Activated CD8-positive, alpha-beta memory T cell treated with anti-CD3 and anti-CD28 coated beads, Interleukin-2, amount 50 U/mL, for 48 hours (primary cell): ENCODE data around the gene FGF12.

Source experiments
- DNase-seq: peaks from one replicate; pipeline ENCODE4 v3.0.0-alpha.2; 2020

The FGF12 gene

DNA sequence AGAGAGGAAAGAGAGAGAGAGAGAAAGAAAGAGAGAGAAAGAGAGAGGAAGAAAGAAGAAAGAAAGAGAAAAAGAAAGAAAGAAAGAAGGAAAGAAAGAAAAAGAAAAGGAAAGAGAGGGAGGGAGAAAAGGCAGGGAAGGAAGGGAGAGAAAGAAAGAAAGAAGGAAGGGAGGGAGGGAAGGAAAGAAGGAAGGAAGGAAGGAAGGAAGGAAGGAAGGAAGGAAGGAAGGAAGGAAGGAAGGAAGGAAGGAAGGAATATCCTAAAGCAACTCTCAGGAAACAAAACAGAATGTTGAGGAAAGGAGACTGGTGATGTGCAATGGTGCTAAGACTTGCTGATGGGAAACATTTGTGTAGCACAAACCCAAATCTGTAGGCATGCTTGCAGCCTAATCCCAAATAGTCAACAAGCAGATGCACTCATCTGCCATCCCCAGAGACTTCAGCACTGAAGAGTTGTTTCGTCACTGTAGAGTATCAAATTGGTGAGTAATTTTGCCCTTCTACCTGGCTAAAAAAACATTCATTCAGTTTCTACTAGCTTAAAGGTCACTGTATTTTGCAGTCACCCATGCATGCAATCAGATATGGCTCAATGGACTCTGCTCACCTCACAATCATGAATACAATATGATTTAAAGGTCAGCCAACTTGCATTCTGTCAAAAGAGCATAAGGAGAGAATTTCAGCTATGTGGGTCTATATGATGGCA, 480.3 kb downstream of the FGF12 start:
- no peak for DNase-seq

DNA sequence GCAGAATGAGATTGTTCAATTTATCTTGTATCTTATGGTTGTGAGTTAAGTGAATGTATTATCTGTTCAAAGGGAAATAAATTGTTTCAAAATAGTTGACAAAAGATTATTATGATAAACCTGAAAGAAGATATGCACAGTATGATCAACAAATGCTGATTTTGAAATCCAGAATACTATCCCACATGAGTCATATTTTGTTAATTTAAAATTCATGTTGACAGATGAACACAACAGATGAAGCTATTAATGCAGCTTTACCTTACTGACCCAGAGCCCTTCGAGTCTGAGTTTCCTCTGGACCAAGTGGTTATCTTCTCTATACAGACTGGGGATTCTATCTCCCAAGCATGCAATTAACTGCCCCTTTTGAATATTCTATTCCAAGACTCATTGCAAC, 482.8 kb downstream of the FGF12 start:
- no peak for DNase-seq

DNA sequence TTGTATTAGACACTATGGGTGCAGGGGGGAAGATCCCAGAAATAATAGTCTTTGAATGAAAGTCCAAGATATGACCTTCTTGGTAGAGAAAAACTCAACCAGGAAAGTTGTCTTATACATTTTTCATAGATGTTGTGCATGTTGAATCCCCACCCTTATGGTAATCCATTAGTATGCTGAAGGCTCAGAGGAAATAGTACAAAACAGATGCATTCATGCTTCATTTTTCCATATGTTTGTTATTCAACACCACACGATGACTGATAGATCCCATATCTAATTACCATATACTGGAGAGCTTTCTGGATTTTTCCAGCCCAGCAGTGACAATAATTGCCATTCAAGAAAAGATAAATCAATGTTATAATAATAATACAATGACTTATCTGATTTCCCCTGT, 487.4 kb downstream of the FGF12 start:
- DNase-seq, result no peak

DNA sequence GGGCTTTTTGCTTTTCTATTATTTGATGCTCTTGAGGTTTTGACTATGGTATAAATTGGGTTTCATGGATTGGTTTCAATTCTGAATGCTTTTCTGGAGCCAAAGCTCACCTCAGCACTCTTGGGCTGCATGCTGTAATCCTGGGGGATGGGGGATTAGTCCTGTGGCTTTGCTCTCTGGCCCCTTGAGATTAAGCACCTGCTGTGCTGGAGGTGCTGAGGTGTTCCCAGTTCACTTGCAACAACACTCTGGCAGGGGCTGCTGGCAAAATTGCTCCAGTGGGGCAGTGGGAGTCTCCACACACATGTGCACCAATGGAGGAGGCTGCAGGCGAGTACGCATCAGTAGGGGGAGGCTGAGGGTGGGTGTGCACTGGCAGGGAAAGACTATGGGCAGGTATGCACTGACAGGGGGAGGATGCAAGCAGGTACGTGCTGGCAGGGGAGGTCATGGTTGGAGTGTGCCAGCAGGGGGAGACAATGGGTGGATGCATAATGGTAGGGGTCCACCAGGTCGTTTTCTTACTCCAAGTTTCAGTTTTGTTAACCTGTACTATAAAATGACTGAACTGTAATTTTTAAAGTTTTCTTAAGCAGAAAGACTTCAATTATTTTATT, 489.2 kb downstream of the FGF12 start:
- no peak for DNase-seq

DNA sequence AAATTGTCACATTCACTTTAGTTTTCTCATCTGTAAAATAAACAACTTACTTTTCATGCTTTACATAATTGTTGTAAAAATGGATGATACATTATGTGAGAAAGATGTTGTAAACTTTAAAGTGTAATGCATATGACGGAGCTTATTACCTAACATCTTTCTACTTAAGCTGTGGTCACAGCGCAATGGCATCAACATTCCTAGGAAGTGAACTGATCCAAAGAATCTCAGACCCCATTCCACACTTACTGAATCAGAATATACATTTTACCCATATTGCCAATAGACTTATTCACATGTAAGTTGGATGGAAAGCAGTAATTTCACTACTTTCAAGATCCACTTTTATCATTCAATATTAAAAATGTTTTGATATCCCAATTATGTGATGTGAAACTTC, 497.5 kb downstream of the FGF12 start:
- no peak for DNase-seq

DNA sequence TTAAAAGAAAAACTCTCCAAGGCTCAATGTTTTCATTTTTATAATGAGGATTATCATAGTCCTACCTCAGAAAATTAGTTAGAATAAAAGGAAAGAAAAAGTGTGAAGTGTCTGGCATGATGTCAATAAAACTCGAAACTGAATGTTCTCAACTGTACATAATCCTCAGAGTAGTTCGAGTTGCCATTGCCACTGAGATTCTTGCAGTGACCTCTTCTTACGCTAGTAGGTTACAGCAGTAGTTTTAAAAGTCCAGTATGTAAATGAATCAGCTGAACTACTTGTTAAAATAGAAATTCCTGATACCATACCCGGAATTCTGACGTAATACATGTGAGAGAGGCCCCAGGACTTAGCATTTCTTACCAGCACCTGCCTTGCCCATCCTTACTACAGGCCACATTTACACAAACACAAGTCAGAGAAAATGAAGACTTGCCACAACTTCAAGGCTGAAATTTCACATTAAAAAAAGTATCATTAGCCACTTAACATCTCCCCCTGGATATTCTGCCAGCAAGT, 502.6 kb downstream of the FGF12 start:
- no peak for DNase-seq

DNA sequence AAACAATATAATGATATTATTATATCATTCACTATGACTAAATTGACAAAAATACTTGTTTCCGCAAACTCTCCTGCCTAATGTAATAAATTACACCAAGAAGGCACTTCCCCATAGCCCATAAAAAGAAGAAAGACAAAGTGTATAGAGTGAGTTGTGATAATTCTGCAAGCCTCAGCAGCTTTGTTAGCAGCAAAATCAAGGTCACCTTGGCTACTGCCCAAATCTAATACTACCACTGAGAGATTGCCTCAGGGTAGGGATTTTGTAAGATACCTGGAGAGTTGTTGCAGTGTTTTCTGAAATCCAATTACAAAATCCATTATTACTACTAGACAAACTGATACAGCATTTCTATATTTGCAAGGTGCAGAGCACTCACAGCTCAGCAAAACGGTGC, 503.5 kb downstream of the FGF12 start:
- DNase-seq, result no peak

DNA sequence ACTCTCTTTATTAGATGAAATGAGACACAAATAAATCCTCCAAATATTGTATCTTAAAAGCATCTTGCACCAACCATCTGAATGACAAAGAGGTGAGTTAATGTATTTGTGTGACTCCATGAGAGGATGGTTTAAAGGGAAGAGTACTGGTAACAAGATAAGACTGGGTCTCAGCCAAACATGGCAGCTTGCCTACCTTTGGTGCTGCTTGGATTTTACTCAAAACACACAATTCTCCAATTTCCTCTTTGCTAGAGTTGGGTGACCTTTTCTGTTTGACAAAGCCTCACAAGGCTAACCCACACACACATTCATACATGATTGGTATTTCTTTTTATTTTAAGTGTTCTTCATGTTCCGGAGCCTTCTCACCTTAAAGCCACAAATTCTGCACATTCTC, 506.4 kb downstream of the FGF12 start:
- DNase-seq, result no peak

DNA sequence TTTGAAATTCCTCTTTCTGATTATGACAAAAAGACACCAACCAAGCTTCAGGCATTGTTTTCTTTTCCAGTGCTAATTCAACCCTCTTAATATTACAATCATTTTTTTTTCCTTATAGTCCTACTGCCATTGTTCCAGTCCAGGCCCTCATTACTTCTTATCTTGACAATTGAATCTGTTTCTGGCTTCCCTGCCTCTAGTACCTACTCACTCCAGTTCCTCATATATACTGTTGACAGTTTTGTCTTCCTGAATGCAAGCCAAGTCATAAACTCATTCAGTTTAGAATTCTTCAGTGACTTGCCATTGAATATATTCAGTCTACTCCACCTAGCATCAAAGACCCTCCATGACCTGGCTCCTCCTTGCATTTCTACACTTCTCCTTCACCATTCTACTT, 507.4 kb downstream of the FGF12 start:
- DNase-seq, result no peak

DNA sequence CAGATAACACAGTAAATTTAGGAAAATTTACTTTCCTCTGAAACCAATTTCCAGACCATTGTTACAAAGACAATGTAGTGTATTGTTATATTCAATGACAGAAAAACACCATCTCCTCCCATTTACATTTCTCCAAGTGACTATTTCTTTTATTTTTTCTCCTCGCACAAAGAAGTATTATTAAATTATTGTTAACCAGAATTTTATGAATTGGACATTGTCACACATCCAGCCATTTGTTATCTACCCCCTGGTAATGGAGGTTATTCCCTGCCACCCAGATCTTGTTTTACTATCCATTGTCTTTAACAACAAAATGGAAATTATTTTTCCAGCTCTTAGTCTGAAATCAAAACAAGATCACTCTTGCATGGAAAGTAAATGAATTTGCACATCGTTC, 511.3 kb downstream of the FGF12 start:
- DNase-seq, result no peak

DNA sequence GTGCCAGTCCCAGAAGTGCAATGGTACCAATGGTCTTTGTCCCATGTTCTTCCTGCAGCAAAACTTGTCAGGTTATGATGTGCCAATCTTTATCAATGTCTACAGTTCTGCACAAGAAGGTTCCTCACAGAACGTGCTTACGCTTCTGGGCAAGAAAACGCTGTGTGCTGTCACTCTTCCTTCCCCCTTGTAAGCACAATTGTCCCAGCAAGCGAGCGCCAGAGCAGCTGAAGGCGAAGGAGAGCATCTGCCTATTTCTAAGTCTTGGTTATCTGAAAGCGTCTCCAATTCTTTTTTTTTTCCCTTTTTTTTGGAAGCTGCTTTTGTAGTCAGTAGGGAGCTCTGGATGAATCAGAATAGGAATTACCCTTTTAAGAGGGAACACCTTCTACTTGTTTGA, 514.4 kb downstream of the FGF12 start:
- DNase-seq, result no peak

DNA sequence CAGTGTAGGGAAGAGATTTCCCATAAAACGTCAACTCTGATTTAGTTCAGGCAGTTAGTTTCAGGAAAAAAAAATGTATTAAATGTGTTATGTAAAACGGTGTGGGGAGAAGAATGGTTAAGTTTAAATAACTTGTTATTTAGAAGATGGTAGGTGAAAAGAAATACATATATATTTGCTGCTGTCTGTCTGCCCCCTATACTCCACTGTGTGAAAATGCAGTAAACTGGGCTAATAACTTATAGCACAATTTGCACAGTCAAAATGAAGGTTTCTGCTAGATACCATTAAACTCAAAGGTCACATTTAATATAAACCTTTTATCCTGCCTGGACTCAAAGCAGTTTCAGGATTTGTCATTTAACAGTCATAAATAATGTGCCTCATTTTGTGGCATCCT, 515.0 kb downstream of the FGF12 start:
- DNase-seq, result no peak

DNA sequence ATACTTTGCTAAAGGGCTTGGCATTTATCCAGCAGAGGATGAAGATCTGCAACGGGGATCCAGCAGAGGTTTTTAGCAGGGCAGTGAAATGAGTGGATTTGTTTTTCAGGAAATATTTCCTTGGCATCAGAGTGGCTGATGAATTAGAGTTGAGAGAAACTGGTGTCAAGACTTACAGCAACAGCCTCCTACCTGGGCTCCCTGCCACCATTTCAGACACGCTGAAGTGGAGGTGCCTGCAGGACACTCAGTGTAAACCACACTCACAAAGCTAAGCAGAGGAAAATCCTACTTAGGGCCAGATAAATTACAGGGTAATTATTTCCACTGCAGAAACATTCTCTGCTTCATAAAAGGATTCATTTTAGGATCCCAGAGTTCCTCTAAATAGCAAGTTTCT, 519.7 kb downstream of the FGF12 start:
- DNase-seq, result no peak

DNA sequence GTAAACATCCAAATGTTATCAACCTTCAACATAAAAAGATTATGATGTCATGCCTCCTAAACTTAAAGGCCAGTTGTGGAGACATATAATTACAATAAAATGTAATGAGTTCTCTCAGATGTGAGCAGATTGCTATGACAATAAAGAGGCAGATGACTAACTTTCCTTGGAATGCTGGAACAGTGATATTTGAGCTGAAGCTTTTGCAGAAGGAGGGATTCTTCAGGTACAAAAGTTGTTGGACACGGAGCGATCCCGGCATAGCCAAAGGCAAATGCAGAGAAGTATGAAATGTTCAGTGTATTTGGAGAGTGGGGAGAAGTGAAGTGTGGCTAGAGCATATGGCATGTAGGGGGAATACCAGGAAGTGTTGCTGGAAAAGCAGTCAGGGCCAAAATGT, 520.1 kb downstream of the FGF12 start:
- no peak for DNase-seq

DNA sequence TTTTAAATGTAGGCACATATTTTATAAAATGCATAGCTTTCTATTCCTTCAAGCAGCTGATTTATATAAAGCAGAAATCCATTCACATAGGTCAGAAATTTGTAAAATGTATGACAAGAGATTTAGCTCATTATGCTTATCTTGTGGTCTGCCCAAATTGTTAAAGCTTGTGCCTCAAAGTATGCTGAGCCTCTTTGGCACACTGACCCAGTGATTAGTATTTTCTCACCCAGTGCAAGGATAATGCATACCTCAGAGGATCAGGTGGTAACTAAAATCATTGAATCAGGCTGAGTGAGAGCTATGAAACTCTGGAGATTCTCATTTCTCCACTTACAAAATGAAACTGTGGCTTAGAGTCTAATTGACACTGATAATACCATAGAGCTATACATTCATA, 533.3 kb downstream of the FGF12 start:
- no peak for DNase-seq

DNA sequence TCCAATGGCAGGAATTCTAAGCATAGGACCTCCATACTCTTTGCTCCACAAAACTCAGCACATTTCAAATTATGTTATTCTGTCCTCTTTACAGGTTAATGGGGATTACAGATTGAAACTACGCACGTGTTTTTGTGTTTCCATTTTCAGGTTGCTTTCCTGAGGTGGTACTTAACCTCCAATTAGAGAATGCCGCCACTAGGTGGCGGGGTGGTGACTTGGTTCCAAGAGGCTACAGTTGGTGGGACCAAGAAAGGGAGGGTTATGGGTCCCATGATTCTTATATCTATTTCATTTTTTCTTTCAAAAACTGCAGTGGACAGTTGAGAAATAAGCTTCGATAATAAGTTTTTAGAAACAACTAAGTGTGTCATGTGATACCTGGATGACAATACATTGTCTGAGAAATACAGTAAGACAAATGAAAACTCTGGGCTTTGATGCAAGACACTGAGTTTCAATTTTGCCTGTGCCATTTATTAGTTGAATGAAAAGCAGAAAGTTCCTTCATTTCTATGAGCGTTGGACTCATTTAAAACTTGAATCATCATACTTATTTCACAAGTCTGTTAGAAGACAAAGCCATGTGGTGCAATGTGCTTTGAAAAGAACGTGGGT, 539.0 kb downstream of the FGF12 start:
- peak; percentile 67 for DNase-seq

DNA sequence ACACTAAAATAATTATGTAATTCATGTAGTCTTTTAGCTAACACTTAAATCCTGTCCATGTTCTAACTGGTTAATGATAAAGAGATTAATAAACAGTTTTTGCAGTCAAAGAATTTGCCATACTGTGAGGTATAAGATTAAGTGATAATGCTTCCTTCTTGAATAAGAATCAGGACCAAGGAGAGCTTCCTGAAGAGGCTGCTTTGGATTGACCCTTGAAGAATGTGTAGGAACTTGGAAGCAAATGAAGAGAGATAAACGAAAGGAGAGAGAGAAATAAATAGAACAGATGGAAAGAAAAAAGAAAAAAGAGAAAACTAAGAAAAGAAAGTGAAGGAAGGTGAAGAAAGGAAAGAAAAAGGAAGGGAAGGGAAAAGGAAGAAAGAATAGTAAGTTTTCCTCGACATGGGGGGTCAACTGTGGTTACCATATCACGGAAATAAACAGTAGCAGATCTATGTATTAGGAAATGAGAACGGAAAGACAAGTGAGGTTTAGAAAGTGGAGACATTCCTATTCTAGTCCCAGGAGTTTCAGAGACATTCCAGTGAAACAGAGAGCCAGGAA, 539.8 kb downstream of the FGF12 start:
- no peak for DNase-seq

DNA sequence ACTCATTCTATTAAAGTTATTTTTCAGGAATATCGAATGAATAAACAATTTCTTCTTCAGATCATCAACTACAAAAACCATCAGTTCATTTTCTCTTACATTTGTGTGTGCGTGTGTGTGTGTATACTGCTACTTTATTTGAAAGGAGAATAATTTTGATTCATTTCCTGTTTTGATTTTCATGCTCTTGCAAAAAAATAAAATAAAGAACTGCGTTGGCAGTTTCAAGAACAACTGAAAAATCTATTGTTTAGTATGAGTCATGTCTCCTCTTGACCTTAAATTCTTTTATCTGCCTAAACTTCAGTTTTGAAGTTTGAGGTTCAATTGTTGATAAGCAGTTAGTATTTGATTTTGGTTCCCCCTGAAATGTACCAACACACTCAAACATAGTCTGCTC, 540.8 kb downstream of the FGF12 start:
- no peak for DNase-seq

DNA sequence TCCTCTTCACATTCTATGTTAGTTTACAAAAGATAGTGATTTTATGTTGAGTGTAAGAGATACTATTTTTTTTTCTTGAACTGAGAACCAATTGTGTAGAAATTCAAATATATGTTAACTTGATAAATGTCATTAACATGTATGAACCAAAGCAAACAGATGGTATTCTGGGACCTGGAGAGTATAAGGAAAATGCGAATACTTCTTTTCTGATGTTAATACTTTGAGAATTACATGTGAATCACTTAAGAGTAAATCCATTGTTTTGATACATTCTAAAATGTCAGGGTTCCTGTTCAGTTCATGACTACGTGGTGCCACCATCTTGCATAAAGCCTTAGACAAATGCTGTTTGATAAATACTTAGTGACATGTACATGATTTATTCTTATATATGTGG, 541.3 kb downstream of the FGF12 start:
- no peak for DNase-seq

DNA sequence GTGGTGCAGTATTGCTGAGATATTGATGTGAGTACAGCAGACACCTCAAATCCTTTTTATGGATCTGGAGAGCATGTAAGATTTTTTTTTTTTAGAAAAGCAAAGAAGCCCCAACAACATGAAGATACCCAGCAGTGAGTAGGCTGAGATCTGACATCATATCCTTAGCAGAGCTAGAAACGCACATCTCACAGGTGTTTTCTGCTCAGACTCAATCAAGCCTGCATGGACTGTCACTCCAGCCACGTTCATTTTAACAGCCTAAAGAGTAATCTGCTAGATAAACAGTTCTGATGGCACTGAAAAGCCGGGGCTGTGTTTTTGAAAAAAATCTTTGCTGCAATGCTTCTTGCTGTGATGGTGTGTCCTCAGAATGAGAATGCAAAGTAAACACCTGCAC, 544.2 kb downstream of the FGF12 start:
- no peak for DNase-seq

DNA sequence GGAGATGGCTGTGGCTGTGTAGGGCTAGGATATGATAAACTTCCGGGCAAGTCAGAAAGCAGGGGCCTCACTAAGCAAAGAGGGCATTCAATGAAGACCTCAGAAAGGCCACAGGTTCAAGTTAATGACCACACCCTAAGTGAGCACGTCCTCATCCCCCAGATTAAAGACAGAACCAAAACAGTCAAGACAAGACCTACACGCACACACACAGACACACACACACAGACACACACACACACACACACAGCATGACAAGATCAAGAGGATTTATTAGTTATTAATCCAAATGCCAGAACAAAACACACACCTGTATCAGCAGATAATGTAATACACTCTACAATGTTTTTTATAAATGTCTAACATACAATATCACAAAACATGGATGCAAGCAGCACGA, 546.2 kb downstream of the FGF12 start:
- DNase-seq, result no peak

DNA sequence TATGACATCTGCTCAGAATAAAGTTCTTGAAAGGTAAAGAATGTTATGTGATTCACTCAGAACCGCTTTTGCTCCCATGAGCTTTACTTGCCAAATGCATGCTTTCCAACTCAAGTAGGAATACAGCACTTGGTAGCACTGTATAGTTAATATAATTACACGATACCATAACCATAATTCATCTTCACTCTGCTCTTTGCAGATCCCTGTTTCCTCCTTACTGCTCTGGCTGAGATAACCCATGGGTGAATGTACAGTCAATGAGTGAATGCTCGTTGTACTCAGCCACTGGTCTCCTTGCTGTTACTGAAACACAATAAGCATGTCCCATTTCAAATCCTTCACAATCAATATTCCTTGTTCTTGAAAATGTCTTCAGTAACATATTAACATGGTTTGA, 550.0 kb downstream of the FGF12 start:
- no peak for DNase-seq

DNA sequence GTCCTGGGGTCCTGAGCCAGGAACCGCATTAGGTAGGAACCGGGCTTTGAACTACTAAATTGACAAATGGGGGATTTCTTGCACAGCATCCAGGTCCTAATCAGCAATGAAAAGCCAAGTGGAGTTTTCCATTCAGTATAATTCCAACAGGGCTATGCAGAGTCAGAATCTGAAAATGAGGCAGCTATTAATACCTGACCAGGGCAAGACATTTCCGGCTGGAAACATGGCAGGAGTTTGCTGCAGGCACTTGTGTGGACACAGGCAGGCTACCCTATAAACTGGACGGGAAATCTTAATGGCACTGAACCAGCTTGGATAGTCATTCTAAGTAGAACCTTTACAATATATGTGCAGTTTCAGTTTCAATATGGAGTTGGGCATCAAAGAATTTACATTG, 553.1 kb downstream of the FGF12 start:
- DNase-seq, result no peak

DNA sequence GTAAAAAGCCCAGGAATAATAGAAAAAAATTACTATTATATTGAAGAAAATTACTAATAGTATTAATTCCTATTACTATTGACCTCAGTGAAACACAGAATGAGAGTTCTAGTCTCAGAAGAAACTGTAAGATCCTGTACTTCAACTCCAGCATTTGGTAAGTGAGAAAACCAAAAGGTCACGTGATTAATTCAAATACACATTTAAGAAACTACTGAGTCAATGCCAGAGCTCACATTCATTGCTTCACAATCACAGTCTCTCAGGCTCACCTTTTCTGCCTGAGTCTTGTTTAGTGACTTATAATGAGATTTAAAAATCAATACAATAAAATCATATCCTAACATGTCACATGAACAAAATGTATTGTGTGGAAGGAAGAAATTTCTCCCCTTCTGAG, 556.1 kb downstream of the FGF12 start:
- DNase-seq, result no peak
